ENCODE measurements around the gene CLK3.
"Not testable (repeated sequence)": the region's sequence is repeated elsewhere in the genome, so short reads cannot be mapped to it uniquely, and the experiment has no call there.

Gene CLK3

GRCh38 chr15:74615508-74616365 is at the start of gene CLK3:
Gene CLK3, plus strand, starts transcription at chr15:74615836. Its CDS starts 3,361 bp downstream, at chr15:74619197.
- no peak for FAIRE-seq

DNA sequence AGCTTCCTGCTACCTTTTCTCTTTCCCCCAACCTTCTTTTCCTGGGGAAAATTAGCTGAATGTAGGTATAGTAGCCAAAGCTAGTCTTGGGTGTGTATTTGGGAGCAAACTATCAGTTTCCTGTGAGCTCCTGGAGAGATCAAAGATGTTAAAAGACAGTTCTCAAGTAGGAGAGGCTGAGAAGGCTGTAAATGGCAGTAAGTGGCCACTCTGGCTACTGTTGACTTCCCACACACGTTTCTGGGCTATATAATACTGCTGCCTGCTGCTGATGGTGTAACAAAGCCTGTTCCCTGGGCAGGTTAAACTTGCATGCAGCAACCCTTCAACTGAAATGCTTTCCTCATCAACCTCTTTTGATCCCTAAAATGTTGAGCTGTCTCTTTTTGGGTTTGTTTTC is 47.0 kb upstream of the CLK3 start:
- no peak for FAIRE-seq

DNA sequence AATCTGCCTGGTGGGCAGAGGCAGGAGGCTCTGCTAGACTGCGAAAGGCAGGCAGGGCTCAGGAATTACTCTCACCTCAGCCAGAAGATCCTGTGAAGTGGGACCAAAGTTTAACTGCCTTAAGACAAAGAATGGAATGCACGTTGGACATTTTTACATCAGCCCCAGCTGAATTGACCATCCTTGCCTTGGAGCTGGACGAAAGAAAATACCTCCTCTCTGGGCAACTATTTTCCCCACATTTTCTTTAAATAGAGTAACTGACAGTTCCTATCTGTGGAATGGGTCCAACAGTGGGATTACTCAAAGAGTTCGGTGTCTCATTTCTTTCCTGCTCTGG is 45.9 kb upstream of the CLK3 start:
- FAIRE-seq: no peak

DNA sequence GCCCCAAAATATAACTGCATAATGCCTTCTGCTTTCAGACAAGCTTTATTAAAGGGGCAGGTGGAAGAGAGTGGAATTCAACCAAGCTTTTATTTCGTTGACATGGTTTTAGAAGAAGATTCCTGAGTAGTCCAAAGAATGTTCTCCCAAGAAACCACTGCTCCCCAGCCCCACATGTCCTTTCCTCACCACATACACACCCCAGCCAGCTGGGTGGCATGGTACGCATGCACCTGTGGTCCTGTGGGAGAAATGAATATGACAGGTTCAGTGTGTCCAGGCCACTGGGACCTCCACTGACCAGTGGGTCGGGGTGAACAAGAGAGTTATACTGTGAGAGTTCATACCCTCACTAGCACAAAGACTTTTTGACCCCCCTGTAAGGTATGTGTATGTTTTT is 44.4 kb upstream of the CLK3 start:
- FAIRE-seq: no peak

- no peak for FAIRE-seq
Measured at GRCh38 chr15:74573987-74574386, 41.6 kb upstream of the CLK3 start.

GRCh38 chr15:74578496-74578994 is 37.1 kb upstream of the CLK3 start:
- no peak for FAIRE-seq

GRCh38 chr15:74579001-74579400 is 36.6 kb upstream of the CLK3 start:
- FAIRE-seq: no peak

- FAIRE-seq: no peak
Measured at GRCh38 chr15:74580538-74581350, 34.9 kb upstream of the CLK3 start.

DNA sequence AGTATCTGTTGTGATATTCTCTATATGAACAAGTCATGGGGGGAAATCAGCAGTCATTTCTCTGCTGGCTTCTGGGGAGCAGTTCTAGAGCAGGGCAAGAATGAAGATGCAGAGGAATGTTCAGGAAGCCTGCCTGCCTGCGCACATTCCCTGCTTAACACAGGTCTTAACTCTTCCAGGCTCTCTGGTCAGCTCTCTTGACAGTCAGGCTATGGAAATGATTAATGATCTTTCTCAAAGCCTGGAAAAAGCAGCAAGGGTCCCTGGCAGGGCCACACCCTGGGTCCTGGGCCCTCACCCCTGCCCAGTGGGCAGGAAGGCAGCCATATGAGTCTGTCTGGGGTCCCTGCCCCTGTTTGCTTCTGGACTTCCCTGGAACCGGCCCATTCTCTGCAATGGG is 31.4 kb upstream of the CLK3 start:
- FAIRE-seq: no peak

DNA sequence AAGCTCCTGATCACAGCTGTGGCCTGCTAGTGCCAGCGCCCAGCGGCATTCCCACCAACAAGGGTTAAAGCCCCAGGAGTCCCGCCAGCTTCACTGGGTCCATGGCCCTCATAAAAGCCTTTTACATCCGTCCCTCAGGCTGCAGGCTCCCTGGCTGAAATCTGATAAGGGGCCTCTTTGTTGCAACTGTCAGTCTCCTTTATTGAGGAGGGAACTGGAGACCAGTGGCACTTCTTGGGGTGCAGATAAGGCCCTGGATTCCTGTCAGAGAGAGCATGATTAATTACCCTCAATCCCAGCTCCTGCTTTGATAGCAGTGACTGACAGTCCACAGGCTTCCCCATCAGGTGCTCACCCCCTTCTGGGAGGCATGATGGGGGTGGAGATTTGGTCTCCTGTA is 30.9 kb upstream of the CLK3 start:
- no peak for FAIRE-seq

DNA sequence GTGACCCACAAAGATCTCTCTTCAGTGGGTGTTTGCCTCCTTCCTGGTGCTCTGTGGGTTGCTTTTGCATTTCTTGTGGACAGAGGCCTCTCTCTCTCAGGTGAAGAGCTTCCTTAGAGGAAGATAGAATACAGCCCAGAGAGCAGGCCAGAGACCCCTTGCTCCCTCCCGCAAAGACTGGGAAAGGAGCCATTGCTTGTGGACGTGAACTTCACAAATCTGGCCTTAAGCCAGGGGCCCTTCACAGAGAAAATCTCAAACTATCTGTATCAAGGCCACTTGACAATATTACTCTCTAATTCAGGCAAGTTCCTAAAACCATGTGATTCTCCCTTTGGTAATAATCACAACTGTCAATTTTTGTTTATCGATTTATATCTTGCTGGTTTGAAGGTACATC is 30.4 kb upstream of the CLK3 start:
- FAIRE-seq: no peak

- FAIRE-seq: no peak
Measured at GRCh38 chr15:74585857-74586256, 29.8 kb upstream of the CLK3 start.

DNA sequence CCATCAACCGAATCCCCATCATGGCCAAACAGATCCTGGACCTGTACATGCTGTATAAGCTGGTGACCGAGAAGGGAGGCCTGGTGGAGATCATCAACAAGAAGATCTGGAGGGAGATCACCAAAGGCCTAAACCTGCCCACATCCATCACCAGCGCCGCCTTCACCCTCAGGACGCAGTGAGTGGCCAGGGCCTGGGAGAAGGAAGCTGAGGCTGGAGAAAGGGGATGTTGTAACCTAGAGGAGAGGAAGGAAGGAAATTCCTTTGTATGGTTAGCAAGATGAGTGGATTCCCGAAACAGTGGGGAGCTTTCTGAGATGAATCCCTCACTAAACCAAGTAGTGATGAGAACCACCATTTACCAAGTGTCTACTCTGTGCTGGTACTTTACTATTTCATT is 25.8 kb upstream of the CLK3 start:
- no peak for FAIRE-seq

- FAIRE-seq: no peak
Measured at GRCh38 chr15:74592222-74592621, 23.4 kb upstream of the CLK3 start.

- FAIRE-seq: no peak
Measured at GRCh38 chr15:74593122-74593521, 22.5 kb upstream of the CLK3 start.

- no peak for FAIRE-seq
Measured at GRCh38 chr15:74594455-74594854, 21.2 kb upstream of the CLK3 start.

DNA sequence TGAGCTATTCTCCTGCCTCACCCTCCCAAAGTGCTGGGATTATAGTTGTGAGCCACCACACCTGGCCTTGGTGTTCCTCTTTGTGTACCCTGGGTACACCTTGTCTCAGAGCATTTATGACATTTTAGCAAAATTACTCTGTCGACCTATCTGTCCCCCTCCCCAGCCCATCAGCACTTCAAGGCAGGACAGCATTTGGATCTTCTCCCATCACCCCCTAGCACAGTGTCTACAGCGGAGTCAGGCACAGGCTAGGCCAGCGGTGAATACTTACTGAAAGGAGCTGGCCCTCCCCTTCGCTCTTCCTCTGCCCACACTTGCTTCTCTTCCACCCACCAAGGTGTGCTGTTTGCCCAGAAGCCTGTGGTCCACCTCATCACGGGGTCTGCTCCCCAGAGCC is 20.4 kb upstream of the CLK3 start:
- FAIRE-seq: no peak

DNA sequence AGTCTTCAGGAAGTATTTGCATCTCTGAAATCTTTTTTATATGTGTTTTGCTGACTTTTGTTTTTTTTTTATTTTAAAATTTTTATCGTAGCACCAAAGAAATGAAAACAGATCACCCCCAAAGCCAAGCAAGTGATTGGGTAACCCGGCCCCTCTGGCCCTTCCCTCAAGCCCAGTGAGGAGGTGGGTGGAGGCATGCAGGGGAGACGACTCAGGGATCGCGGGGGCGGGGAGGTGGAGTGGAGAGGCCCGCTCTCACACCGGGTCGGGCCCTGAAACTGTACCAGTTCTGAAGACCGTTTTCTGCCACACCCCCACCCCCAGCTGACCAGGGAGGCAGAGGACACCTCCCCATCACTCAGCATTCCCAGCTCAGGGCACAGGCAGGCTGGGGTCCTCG is 18.9 kb upstream of the CLK3 start:
- not testable (repeated sequence) for FAIRE-seq

GRCh38 chr15:74597146-74597705 is 18.4 kb upstream of the CLK3 start:
- FAIRE-seq: not testable (repeated sequence)

GRCh38 chr15:74598126-74598842 is 17.4 kb upstream of the CLK3 start:
- FAIRE-seq: no peak

GRCh38 chr15:74599156-74599555 is 16.5 kb upstream of the CLK3 start:
- no peak for FAIRE-seq

GRCh38 chr15:74603026-74603788 is 12.4 kb upstream of the CLK3 start:
- FAIRE-seq: no peak

All from A204.1 (cell line).